Endothelial cell of umbilical vein (primary cell): ENCODE results near the gene TEX38. TPM values are rescaled to one million over a fixed set of nuclear protein-coding genes. Genes with fewer than 3 reads are reported as not detected.

Experiments used
- BruUV-seq: library from RNA; stranded (reverse); fragments of 400-500 nt; replicated peaks from 2 replicates; lab custom pipeline; 2021; lab: Mats Ljungman, UMichigan
- CTCF ChIA-PET: fragments of 300-600, 350-600 bp; sonication (Branson Sonifier 250); formaldehyde crosslinking; loops from one replicate; lab custom pipeline; 2021; ENCODE audit warnings: antibody characterized with exemption, inconsistent platforms; lab: Charles Lee
- POLR2A ChIA-PET: fragments of 300-600, 350-600 bp; sonication (Branson Sonifier 250); formaldehyde crosslinking; loops from one replicate; lab custom pipeline; 2021; ENCODE audit warnings: antibody characterized with exemption, inconsistent platforms; lab: Charles Lee
- DNase-seq: peaks from one replicate; pipeline ENCODE4 v3.0.0-alpha.2; 2011; ENCODE audit warnings: low read depth, low spot score
- FAIRE-seq: peaks from 2 replicates; lab custom pipeline; 2011; peaks lifted over from hg19 to GRCh38; lab: Jason Lieb, UNC
- H2AFZ ChIP-seq: 2 replicates; pipeline ENCODE4 v1.6.0; 2012; ENCODE audit warnings: low read depth, low read length, control low read depth, inconsistent platforms
- H3K27ac ChIP-seq: 2 replicates; pipeline ENCODE4 v1.5.1; 2011; ENCODE audit warnings: low read depth, mild to moderate bottlenecking, control low read depth, low read length, moderate library complexity; ENCODE audit not compliant: insufficient read depth
- H3K27me3 ChIP-seq, 2 experiments: 2 replicates each; pipeline versions ENCODE4 v1.6.0 to v1.6.1; 2011; ENCODE audit warnings: low read length in 2 of 2, mixed read lengths in 1 of 2; ENCODE audit not compliant: control insufficient read depth in 2 of 2, insufficient read depth in 2 of 2
- H3K36me3 ChIP-seq, 2 experiments: 2 replicates in 1 of 2; 3 replicates in 1 of 2; pipeline ENCODE4 v1.5.1; 2011; ENCODE audit warnings: low read length in 2 of 2, mild to moderate bottlenecking in 1 of 2, moderate library complexity in 1 of 2; ENCODE audit not compliant: control insufficient read depth in 2 of 2, insufficient read depth in 2 of 2; ENCODE audit errors: extremely low read depth in 1 of 2
- H3K4me1 ChIP-seq: 3 replicates; pipeline ENCODE4 v1.5.1; 2011; ENCODE audit warnings: mild to moderate bottlenecking, low read length; ENCODE audit not compliant: control insufficient read depth, insufficient read depth; ENCODE audit errors: extremely low read depth
- H3K4me2 ChIP-seq: 2 replicates; pipeline ENCODE4 v1.6.1; 2011; ENCODE audit warnings: low read length, control low read depth, mixed read lengths; ENCODE audit not compliant: insufficient read depth
- H3K4me3 ChIP-seq, 3 experiments: fragments of 200-600 bp in 1 of 3; sonication (generic), shearing (Covaris generic) in 1 of 3; replicated peaks in 1 of 3; 2 replicates each; pipeline ENCODE4 v1.5.1; 2011 to 2016; ENCODE audit warnings: control low read depth in 3 of 3, low read length in 3 of 3, mild to moderate bottlenecking in 2 of 3, inconsistent platforms in 1 of 3, low read depth in 1 of 3, moderate library complexity in 1 of 3; ENCODE audit not compliant: insufficient read depth in 1 of 3
- H3K79me2 ChIP-seq: 2 replicates; pipeline ENCODE4 v1.6.0; 2012; ENCODE audit warnings: low read length, inconsistent platforms; ENCODE audit not compliant: control insufficient read depth, insufficient read depth
- H3K9ac ChIP-seq: replicated peaks from 2 replicates; pipeline ENCODE3; 2011; ENCODE audit warnings: low read length, control low read depth; ENCODE audit not compliant: insufficient read depth; ENCODE audit errors: extremely low read depth
- H3K9me1 ChIP-seq: replicated peaks from 3 replicates; pipeline ENCODE4 v1.6.0; 2011; ENCODE audit warnings: mild to moderate bottlenecking, low read length; ENCODE audit not compliant: control insufficient read depth, insufficient read depth; ENCODE audit errors: extremely low read depth
- H3K9me3 ChIP-seq: replicated peaks from 2 replicates; pipeline ENCODE4 v1.5.1; 2012; ENCODE audit warnings: low read length, inconsistent platforms; ENCODE audit not compliant: control insufficient read depth, insufficient read depth
- H4K20me1 ChIP-seq: replicated peaks from 2 replicates; pipeline ENCODE3; 2011; ENCODE audit warnings: mild to moderate bottlenecking, low read length; ENCODE audit not compliant: control insufficient read depth, insufficient read depth; ENCODE audit errors: extremely low read depth
- CTCF ChIP-seq, 2 donors: IDR thresholded peaks; 1 replicate in 1 of 2; 2 replicates in 1 of 2; pipeline ENCODE4 v1.5.1; 2011; ENCODE audit warnings: low read length in 2 of 2, mild to moderate bottlenecking in 2 of 2, moderate library complexity in 2 of 2, control low read depth in 1 of 2, inconsistent platforms in 1 of 2, low read depth in 1 of 2; ENCODE audit not compliant: insufficient read depth in 1 of 2; ENCODE audit errors: extremely low read depth in 1 of 2
- EZH2 ChIP-seq: IDR thresholded peaks from 2 replicates; pipeline ENCODE4 v1.6.1; 2012; ENCODE audit warnings: borderline replicate concordance, low read depth, mild to moderate bottlenecking, moderate library complexity, low read length, inconsistent platforms; ENCODE audit not compliant: severe bottlenecking
- FOS ChIP-seq: IDR thresholded peaks from 2 replicates; pipeline ENCODE4 v1.6.1; 2011; ENCODE audit warnings: mild to moderate bottlenecking, low read length, moderate library complexity, borderline replicate concordance; ENCODE audit not compliant: insufficient read depth
- GATA2 ChIP-seq: IDR thresholded peaks from 2 replicates; pipeline ENCODE4 v1.7.0; 2011; ENCODE audit warnings: low read depth, mild to moderate bottlenecking, moderate library complexity, mixed read lengths, low read length; ENCODE audit not compliant: insufficient read length, insufficient read depth
- JUN ChIP-seq: IDR thresholded peaks from 2 replicates; pipeline ENCODE4 v1.6.1; 2011; ENCODE audit warnings: borderline replicate concordance, low read depth; ENCODE audit not compliant: insufficient read length, insufficient read depth
- MAX ChIP-seq: IDR thresholded peaks from 2 replicates; pipeline ENCODE4 v1.6.1; 2011; ENCODE audit not compliant: insufficient read depth, insufficient read length
- MYC ChIP-seq: IDR thresholded peaks from one replicate; pipeline ENCODE4 v1.6.1; 2011; ENCODE audit warnings: mild to moderate bottlenecking, low read depth, low read length
- POLR2A ChIP-seq: IDR thresholded peaks from 2 replicates; pipeline ENCODE4 v1.6.1; 2012; ENCODE audit warnings: low read depth, mild to moderate bottlenecking, control low read depth, low read length
- POLR2AphosphoS5 ChIP-seq: IDR thresholded peaks from 2 replicates; pipeline ENCODE4 v1.6.1; 2012; ENCODE audit warnings: low read depth, mild to moderate bottlenecking, control low read depth, low read length, moderate library complexity; ENCODE audit not compliant: insufficient read depth
- dilution Hi-C: fragments of 300-500 bp; cut with MboI; formaldehyde crosslinking; loops from one replicate; pipeline ENCODE4 v1.15.0; 2019; ENCODE audit warnings: low sequenced_read_pairs; ENCODE audit not compliant: extremely low pct_ligation_motif_present
- intact Hi-C: fragments of 100-400 bp; cut with micrococcal nuclease; formaldehyde crosslinking; loops from one replicate; pipeline ENCODE4 v1.10.0; 2022
- polyA plus RNA-seq, 4 experiments: library from polyadenylated mRNA; depleted of rRNA in 3 of 4; stranded (reverse) in 3 of 4; unstranded in 1 of 4; fragments of >200 nt; gene quantifications; 2 replicates each; pipeline versions ENCODE4 v1.2.1 to v1.2.3, GENCODE V29; 2011 to 2012; ENCODE audit warnings: missing spikeins in 1 of 4
- total RNA-seq: library from RNA; stranded (reverse); gene quantifications from 2 replicates; pipeline ENCODE4 v1.2.3, GENCODE V29; 2021

Gene TEX38
- total and polyA plus RNA-seq, 2 donors (not counting 3 experiments of a cell fraction or from before 2014, with no cell fraction given) = not detected

- no peak for FAIRE-seq
- H3K27me3 ChIP-seq = no peaks in the 10 kb centered on the region
- no peak overlapping the region for H3K4me3 ChIP-seq
- ChIA-PET POLR2A (no interaction called here), CTCF (no interaction called here)
- intact Hi-C loops = no loop called here
- H3K4me1 ChIP-seq = no peaks in the 10 kb centered on the region
- H3K4me2 ChIP-seq = no peak overlapping the region
- no TSS peak for BruUV-seq
- dilution Hi-C loops = no loop called here
- no peak for DNase-seq
- no peaks in the 10 kb centered on the region for H3K79me2 ChIP-seq
- no peaks in the 10 kb centered on the region for H4K20me1 ChIP-seq
- H2AFZ ChIP-seq = no peak overlapping the region
- TF ChIP-seq POLR2AphosphoS5 (no peak), GATA2 (no peak), MAX (no peak), MYC (no peak), EZH2 (no peak), POLR2A (no peak), FOS (no peak), JUN (no peak), CTCF (IDR thresholded peaks at IDR 0.05; ENCODE audit: extremely low read depth in 1 of 2, insufficient read depth in 1 of 2, low read depth in 1 of 2, low read length in 2 of 2) (no peak)
- H3K9ac ChIP-seq = no peak overlapping the region
- no peak overlapping the region for H3K27ac ChIP-seq
- peaks cover 2 to 6% of the 10 kb centered on the region in 2 experiments for H3K36me3 ChIP-seq
- H3K9me1 ChIP-seq = no peaks in the 10 kb centered on the region
- H3K9me3 ChIP-seq = no peaks in the 10 kb centered on the region
Measured at GRCh38 chr1:46646331-46646730, 25.3 kb upstream of the TEX38 start.
